ENCODE measurements around the gene ENTPD3.

- TF ChIP-seq TCF4 (CRISPR knock-in tag; IDR thresholded peaks at IDR 0.05; ENCODE audit: borderline replicate concordance) (no peak), ZNF8 (CRISPR knock-in tag; IDR thresholded peaks at IDR 0.05) (no peak), ZC3H10 (CRISPR knock-in tag; IDR thresholded peaks at IDR 0.05) (no peak), CSDC2 (CRISPR knock-in tag; IDR thresholded peaks at IDR 0.05) (no peak), PPARA (CRISPR knock-in tag; IDR thresholded peaks at IDR 0.05; ENCODE audit: borderline replicate concordance) (no peak), PATZ1 (CRISPR knock-in tag; IDR thresholded peaks at IDR 0.05; ENCODE audit: borderline replicate concordance) (no peak), GLIS3 (CRISPR knock-in tag; IDR thresholded peaks at IDR 0.05) (no peak), ZFP3 (CRISPR knock-in tag; IDR thresholded peaks at IDR 0.05) (no peak), ZFP30 (CRISPR knock-in tag; IDR thresholded peaks at IDR 0.05) (no peak), TOX (CRISPR knock-in tag; IDR thresholded peaks at IDR 0.05; ENCODE audit: borderline replicate concordance) (no peak)
These were observed 20.0 kb downstream of the ENTPD3 start for GRCh38 chr3:40407007-40407406.

All from SK-N-SH treated with all-trans-retinoic acid at 6 μM for 48 hours (cell line).